ENCODE measurements around the gene HSBP1. TPM values are rescaled to one million over a fixed set of nuclear protein-coding genes. Genes with fewer than 3 reads are reported as not detected.

HSBP1 gene
- total RNA-seq, 1 experiment from 2014 or later, result 110 TPM

DNA sequence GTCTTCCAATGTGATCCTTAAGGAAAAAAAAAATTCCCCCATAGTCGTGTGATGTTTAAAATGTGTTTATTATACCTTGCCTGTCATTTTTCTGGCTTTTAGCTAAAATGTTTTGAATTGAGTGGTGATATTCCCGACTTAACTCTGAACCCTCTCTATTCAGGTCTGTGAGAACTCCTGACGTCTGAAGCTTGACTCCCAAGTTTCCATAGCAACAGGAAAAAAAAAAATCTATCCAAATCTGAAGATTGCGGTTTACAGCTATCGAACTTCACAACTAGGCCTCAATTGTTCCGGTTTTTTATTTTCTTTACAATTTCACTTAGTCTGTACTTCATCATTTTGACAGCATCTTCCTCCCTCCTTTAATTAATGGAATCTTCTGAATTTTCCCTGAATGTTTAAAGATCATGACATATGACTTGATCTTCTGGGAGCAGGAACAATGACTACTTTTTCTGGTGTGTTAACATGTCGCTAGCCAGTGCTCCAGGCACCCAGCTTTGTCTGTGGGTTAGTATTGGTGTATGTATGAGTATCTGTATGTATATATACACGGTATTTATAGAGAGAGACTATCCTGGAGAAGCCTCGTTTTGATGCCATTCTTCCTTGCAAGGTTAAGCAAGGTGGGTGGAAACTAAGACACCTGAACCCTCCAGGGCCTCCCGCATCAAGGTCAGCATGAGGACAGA is 12.8 kb upstream of the HSBP1 start:
- no peaks in the 10 kb centered on the region for H3K9me3 ChIP-seq
- no peak for DNase-seq
- no peaks in the 10 kb centered on the region for H3K36me3 ChIP-seq
- no peak overlapping the region for H3K4me3 ChIP-seq
- no peaks in the 10 kb centered on the region for H3K27me3 ChIP-seq

DNA sequence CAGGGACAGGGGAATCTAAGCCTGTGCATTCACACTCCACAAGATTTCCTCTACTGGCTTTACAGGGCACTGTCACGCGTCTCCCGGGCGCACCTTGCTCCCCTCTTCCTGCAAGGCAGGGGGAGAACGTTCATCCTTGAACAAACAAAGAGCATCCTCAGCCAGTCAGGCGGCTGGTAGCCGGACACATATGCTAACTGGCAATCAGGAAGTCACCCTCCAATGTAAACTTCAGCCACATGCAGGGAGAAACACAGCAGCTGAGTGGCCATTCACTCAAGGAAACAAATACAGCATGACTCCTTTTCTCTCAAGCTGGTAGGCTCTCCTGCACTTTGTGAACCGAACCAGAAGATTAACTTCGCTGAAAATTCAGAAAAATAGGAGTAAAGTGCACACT is 10.8 kb upstream of the HSBP1 start:
- Histone ChIP-seq H3K36me3 (no peaks in the 10 kb centered on the region), H3K9me3 (no peaks in the 10 kb centered on the region), H3K4me3 (no peak overlapping the region), H3K27me3 (no peaks in the 10 kb centered on the region)
- DNase-seq, result no peak

DNA sequence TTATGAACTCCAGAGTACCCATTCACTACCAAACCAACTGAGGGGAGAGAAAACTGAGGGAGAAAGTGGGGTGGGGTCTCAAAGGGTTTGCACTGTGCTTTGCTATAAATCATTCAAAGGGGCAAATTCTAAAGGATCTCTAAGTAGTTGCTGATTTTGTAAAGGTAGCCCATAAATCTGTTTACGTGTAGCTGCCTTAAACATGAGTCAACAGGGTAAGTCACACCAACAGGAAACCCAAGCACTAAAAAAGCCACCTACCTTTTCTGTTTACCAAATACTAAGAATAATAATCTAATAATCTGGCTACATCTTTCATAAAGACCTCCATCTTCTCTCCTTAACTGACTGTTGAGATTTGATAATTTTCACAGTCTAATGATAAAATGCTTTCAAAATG is 8.4 kb upstream of the HSBP1 start:
- Histone ChIP-seq H3K36me3 (no peaks in the 10 kb centered on the region), H3K27me3 (no peaks in the 10 kb centered on the region), H3K4me3 (no peak overlapping the region), H3K9me3 (no peaks in the 10 kb centered on the region)
- DNase-seq, result no peak

DNA sequence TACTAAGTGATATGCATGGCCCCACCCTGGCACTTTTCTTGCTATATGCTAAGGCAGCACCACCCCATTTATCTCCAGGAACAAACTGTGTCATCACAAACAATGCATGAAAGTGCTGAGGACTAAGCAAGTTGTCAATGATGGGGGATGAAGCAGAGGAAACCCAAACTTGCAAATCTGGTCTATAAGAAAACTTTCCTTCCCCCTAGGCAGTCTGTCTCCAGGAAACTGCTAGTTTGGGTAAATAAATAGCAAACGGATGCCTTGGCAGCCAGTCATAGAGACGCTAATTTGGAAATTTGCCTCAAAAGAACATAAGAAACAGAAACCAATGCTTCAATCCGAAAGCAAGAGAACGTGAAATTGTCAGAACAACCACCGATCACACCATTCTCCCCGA is 5.6 kb upstream of the HSBP1 start:
- H3K36me3 ChIP-seq, result no peaks in the 10 kb centered on the region
- no peaks in the 10 kb centered on the region for H3K9me3 ChIP-seq
- no peaks in the 10 kb centered on the region for H3K27me3 ChIP-seq
- H3K4me3 ChIP-seq, result peak overlapping the region; percentile 30
- no peak for DNase-seq

DNA sequence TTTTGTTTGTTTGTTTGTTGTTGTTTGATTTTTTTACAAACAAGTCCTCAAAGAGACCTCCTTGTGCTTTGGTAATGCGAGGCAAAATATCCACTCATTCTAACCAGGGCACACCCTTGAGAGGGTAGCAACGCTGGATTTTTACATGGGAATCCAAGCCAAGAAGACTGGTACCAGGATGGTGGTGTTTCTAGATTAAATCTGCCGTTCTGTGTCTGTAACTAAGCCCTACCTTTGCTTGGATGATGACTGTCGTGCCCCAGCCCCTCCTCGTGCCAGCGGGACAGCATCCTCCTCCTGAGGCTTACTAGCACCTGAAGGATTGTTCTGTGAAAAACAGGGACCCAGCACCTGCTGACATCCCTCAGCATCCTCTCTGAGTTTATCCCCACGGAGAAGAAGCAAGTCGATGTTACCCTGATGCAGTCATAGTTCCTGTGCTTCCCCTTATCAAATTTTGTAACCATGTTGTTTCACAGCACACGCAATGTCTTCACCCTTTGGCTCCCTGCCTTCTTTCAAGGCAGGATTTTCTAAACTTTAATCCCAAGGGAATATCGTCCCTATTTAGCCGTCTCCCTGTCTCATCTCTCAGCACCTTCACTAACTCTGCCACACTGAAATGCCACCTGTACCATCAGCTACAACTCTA is 5.1 kb upstream of the HSBP1 start:
- no peaks in the 10 kb centered on the region for H3K9me3 ChIP-seq
- H3K4me3 ChIP-seq, result peak overlapping the region; percentile 30
- no peak for DNase-seq
- no peaks in the 10 kb centered on the region for H3K27me3 ChIP-seq
- H3K36me3 ChIP-seq, result no peaks in the 10 kb centered on the region

DNA sequence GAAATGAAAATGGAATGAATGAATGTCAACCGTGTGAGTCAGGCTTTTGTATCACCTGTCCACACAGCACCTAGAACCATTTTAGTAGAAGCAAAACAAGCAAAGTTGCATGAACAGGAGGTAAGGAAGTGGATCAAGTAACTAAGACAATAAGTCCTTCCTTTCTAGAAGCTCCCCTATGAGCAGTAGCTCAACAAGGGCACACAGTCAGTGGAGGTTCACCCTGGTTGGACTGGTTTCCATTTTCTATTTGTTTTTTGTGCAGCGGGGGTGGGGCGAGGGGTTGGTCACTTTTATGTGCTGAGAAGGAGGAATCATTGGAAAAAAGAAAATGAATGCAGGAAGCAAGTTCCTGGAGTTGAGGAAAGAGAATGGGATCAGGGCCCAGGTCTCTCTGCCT is 4.0 kb upstream of the HSBP1 start:
- Histone ChIP-seq H3K36me3 (no peaks in the 10 kb centered on the region), H3K27me3 (no peaks in the 10 kb centered on the region), H3K4me3 (no peak overlapping the region), H3K9me3 (no peaks in the 10 kb centered on the region)
- no peak for DNase-seq

DNA sequence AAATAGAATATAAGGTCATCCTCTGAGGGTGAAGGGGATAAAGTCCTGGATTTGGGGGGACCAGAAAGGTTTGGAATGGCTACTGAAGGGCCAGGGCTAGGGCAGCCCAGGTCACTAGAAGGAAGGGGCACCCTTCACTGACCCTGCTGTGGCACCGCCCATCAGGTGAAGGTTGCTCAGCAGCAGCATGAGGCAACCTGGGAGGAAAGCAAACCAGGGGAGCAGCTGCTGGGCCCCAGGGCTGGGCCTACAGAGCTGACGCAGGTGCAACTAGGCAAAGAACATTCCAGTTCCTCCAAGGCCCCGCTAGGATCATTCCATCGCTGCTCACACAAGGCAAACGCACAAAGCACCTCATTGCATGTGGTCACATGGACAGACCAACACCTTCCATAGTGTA is 3.4 kb upstream of the HSBP1 start:
- Histone ChIP-seq H3K27me3 (no peaks in the 10 kb centered on the region), H3K9me3 (no peaks in the 10 kb centered on the region), H3K36me3 (no peaks in the 10 kb centered on the region), H3K4me3 (no peak overlapping the region)
- DNase-seq, result no peak

DNA sequence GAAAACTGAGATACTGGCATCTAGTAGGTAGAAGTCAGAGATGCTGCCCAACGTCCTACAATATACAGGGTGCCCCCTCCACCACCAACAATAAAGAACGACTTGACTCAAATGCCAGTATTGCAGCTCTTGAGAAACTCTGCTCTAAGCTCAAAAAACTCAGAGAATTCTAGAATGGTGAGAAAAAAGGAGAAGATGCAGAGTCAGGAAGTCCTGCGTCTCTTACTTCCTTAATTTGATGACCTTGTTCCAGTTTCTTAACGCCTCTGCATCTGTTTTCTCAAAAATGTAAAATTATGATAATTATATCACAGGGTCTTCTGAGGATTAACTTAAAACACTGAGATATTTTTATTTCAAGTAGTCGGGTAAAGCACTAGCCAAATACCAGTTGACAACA is 1.7 kb upstream of the HSBP1 start:
- no peak for DNase-seq
- Histone ChIP-seq H3K36me3 (peaks cover 8% of the 10 kb centered on the region), H3K27me3 (no peaks in the 10 kb centered on the region), H3K4me3 (no peak overlapping the region), H3K9me3 (no peaks in the 10 kb centered on the region)

DNA sequence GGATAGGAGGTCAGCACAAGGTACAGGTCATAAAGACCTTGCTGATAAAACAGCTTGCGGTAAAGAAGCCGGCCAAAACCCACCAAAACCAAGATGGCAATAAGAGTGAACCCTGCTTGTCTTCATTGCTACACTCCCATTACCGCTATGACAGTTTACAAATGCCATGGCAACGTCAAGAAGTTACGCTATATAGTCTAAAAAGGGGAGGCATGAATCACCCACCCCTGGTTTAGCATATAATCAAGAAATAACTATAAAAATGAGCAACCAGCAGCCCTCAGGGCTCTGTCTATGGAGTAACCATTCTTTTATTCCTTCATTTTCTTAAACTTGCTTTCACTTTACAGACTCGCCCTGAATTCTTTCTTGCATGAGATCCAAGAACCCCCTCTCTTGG is 1.0 kb upstream of the HSBP1 start:
- no peaks in the 10 kb centered on the region for H3K27me3 ChIP-seq
- peaks cover 15% of the 10 kb centered on the region for H3K36me3 ChIP-seq
- DNase-seq, result no peak
- no peaks in the 10 kb centered on the region for H3K9me3 ChIP-seq
- H3K4me3 ChIP-seq, result no peak overlapping the region

DNA sequence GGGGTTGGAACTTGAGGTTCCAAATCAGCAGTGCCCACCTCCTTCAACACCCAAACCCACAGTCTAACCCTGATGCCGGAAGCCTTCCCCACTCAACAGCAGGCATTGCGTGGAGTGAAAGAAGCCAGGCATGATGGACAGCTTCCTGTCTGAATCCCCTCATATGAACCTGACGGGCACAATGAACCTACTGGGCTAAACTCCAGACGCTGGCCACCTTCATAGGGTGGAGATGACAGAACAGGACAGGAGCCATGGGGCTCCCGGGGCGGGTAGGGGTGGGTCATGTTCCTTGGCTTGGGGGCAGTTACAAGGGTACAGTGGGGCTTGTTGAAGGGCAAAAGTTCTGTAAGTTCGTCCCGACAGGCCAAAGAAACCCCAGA is 460 bp upstream of the HSBP1 start:
- H3K27me3 ChIP-seq, result no peaks in the 10 kb centered on the region
- H3K4me3 ChIP-seq, result peak overlapping the region; percentile 72
- no peak for DNase-seq

DNA sequence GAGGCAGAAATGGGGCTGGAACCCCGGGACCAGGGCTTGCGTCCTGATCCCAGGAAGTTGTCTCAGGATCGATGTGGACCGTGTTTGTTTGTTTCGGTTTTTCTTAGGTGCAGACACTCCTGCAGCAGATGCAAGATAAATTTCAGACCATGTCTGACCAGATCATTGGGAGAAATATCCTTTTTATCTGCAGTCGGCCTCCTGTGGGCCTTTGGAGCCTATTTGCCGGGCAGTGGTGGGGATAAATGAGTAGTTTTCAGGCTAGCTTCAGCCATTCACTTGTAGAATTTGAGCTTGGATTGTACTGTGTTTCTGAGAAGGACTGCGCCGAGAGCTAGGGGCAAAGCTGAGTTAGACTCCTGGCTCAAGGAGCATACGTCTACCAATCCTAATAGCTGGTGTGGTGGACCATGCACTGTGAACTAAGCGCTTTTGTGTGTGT is 816 bp downstream of the HSBP1 start:
- no peak for DNase-seq
- no peaks in the 10 kb centered on the region for H3K27me3 ChIP-seq
- H3K36me3 ChIP-seq, result peaks cover 17% of the 10 kb centered on the region
- H3K9me3 ChIP-seq, result no peaks in the 10 kb centered on the region
- peak overlapping the region; percentile 72 for H3K4me3 ChIP-seq

More for the DNA sequence above, 460 bp upstream of the HSBP1 start:
- no peaks in the 10 kb centered on the region for H3K9me3 ChIP-seq
- H3K36me3 ChIP-seq, result peaks cover 17% of the 10 kb centered on the region

DNA sequence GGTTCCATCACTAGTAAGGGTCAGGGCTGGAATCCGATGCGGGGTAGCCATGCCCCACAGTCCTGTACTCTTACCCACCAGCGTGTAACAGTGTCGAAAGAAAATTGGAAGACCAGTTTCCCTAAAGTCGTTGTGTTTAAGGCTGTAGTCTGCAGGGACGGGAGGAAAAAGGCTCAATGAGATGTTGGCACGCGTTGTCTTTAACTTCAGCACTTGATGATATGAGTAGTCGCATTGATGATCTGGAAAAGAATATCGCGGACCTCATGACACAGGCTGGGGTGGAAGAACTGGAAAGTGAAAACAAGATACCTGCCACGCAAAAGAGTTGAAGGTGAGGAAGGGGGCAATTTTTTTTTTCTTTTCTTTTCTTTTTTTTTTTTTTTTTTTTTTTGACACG is 1.3 kb downstream of the HSBP1 start:
- no peak for DNase-seq
- Histone ChIP-seq H3K36me3 (peaks cover 17% of the 10 kb centered on the region), H3K27me3 (no peaks in the 10 kb centered on the region), H3K4me3 (peak overlapping the region; percentile 72), H3K9me3 (no peaks in the 10 kb centered on the region)

DNA sequence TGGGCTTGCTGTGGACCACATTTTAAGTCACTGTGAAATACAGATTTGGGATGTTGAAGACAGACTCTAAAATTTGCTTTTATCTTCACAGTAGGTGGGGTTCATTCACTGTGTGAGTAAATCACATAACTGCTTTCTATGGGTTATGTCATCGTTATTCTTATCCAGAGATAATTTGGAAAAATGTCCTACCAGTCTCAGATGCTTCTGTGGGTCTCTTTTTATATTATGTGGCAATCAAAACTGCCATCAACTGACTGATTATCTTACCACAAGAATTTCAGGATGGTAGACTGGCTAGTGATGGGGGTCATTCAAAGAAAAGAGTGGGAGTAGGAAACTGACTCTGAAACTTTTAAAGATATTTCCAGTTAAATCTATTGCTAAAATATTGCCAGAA is 3.1 kb downstream of the HSBP1 start:
- Histone ChIP-seq H3K36me3 (peaks cover 17% of the 10 kb centered on the region), H3K4me3 (no peak overlapping the region), H3K9me3 (no peaks in the 10 kb centered on the region), H3K27me3 (no peaks in the 10 kb centered on the region)
- DNase-seq, result no peak

DNA sequence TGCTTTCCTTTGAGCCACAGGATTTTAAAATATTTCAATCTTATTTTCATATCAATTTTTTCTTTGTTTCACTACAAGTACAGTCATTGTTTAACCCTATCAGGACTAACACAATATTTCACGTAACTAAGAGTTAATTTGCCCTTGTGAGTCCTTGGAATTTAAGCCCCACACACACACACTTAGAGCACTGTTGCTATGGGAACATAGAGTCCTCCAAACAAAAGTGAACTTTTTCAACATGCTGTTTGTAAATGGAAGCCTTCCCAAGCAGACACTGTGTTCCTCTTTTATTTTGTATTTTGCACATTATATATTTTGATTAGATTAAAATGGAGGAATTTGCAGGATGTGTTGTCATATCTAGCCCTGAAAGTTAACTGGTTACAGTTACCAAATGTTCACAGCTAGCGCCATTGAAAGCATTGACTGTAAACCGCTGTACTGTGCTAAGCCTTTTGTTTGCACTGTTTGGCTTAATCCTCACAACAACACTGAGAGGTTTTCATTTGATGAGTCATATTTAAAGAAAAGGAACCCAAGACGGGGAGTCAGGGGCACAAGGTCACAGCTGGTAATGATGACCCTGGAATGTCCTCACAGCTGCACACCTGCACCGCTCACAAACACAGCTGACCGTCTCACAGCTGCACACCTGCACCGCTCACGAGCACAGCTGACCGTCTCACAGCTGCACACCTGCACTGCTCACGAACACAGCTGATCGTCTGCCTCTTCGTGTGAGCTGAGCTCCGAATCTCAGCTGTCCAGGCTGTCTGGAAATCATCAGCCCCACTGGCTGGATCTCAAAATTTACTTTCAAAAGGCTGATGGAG is 6.3 kb downstream of the HSBP1 start:
- no peaks in the 10 kb centered on the region for H3K9me3 ChIP-seq
- H3K27me3 ChIP-seq, result no peaks in the 10 kb centered on the region
- H3K4me3 ChIP-seq, result no peak overlapping the region
- H3K36me3 ChIP-seq, result peaks cover 17% of the 10 kb centered on the region
- DNase-seq, result no peak

DNA sequence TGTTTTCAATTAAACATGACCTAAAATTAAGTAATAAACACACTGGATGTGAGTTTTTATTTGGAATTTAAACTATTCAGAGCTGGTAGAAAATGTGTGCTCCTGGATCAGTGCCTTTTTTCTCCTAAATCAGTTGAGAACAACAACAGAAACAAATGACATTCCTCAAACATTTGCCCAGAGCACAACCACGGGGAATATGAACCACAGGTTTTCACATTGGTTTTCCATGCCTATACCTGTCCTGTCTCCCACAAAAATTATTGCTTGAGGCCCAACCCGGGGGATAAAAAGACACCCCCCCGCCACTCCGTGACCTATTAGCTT is 6.8 kb downstream of the HSBP1 start:
- H3K4me3 ChIP-seq, result no peak overlapping the region

DNA sequence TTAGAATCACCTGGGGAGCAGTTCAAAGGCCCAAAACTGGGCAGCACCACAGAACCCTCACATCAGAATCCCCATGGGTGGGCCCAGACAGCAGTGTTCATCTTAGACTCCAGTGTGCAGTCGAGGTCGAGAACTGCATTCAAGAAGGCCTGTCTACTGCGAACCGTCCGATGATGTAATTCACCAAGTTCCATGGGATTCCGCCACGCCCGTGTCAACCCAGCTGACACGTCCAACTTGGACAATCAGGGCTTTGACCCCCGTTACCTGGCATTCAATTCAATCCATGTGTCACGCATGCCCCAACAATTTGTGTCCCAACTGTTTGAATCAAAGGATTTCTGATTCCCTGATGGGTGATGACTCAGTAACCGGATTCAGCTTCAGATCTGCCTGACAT is 9.2 kb downstream of the HSBP1 start:
- DNase-seq, result no peak
- no peaks in the 10 kb centered on the region for H3K27me3 ChIP-seq
- H3K9me3 ChIP-seq, result no peaks in the 10 kb centered on the region
- H3K4me3 ChIP-seq, result no peak overlapping the region
- H3K36me3 ChIP-seq, result peaks cover 2% of the 10 kb centered on the region

More for the DNA sequence above, 6.8 kb downstream of the HSBP1 start:
- DNase-seq, result no peak
- Histone ChIP-seq H3K9me3 (no peaks in the 10 kb centered on the region), H3K36me3 (peaks cover 17% of the 10 kb centered on the region), H3K27me3 (no peaks in the 10 kb centered on the region)

DNA sequence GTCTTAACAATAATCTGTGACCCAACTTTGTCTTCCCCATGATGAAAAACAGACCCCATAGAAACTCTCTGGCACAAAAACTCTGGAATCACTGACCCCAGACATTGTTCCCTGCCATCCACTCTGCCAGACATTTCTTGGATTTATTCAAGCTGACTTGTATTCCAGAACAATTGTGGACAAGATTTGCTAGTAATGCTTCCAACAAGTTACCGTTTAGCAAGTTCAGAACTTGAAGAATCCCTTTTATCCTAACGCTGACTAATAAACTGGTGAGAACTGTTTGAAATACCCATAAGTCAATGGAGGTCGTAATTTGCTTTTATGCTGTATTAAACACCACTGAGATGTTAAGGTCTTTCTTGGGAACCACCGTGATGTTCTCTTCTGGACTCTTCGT is 10.5 kb downstream of the HSBP1 start:
- no peak for DNase-seq
- no peaks in the 10 kb centered on the region for H3K36me3 ChIP-seq

DNA sequence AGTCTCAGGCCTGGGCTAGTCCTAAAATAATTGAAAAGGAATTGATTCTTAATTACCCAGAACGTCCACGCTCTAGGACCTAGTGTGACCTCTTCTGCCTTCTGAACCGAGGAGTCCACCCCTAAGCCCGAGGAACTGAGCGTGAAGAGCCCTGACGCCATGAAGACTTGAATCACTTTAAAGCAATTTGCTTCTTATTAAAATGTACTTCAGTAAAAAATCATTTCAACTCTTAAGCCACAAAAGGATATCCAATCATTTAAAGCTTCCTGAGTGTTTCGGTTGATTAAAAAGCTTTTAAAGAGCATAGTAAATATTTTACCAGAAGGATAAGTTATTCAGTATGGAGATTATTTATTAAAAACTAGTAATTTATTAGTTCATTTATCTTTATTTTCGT is 11.6 kb downstream of the HSBP1 start:
- Histone ChIP-seq H3K27me3 (no peaks in the 10 kb centered on the region), H3K4me3 (no peak overlapping the region), H3K36me3 (no peaks in the 10 kb centered on the region), H3K9me3 (no peaks in the 10 kb centered on the region)
- no peak for DNase-seq

More for the DNA sequence above, 10.5 kb downstream of the HSBP1 start:
- H3K4me3 ChIP-seq, result no peak overlapping the region
- H3K9me3 ChIP-seq, result no peaks in the 10 kb centered on the region
- no peaks in the 10 kb centered on the region for H3K27me3 ChIP-seq

Measured in MG63 (cell line).